GM18526 (cell line): ENCODE data around the gene AFP.

ENCODE experiments used
- POLR2A ChIP-seq: IDR thresholded peaks from 3 replicates; pipeline ENCODE4 v1.6.1; 2011; ENCODE audit not compliant: insufficient read length; ENCODE audit errors: extremely low read depth

AFP gene

DNA sequence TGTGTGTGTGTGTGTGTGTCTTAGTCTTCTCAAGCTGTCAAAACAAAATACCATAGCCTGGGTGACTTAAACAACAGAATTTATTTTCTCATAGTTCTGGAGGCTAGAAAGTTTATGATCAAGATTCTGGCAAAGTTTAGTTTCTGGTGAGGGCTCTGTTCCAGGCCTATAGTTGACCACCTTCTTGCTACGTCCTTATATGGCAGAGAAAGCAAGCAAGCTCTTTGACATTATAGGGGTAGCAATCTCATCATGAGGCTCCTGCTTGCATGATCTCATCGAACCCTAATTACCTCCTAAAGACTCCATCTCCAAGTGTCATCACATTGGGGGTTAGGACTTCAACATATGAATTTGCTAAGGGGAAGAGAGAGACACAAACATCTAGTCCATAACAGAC lies 6.9 kb upstream of the AFP start:
- no peak for TF ChIP-seq POLR2A

DNA sequence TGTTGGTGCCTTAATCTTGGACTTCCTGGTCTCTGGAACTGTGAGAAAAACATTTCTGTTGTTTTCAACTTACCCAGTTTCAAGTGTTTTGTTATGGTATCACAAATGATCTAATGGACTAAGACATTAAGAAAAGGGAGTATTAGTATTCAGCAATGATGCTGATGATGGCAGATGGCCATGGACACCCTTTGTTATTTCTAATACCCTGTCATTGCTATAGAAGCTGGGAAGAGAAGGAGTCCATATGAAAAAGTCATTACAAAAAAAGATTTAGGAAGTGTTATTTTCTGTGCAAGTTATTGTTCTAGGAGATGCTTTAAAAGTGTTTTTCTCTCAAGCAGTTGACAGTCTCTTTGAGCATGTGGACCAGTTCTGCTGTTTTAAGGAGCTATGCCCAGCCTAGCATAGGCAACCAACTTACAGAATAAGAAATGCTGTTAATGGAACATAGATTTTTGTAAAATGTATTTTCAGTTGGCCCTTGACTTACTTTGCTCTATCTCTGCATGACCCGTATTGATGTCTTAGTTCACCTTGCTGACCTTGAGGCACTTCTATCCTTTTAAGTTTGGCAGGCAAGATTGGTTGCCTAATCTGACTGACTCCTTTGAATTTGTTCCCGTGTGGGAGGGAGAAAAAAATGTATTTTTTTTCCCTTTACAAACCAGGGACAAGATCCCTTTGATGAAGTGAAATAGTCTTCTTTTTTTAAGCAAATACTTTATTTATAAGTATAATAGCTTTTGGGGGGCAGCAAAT lies 6.0 kb upstream of the AFP start:
- TF ChIP-seq POLR2A = no peak

DNA sequence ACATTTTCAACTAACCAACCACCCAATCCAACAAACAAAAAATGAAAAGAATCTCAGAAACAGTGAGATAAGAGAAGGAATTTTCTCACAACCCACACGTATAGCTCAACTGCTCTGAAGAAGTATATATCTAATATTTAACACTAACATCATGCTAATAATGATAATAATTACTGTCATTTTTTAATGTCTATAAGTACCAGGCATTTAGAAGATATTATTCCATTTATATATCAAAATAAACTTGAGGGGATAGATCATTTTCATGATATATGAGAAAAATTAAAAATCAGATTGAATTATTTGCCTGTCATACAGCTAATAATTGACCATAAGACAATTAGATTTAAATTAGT lies 4.2 kb upstream of the AFP start:
- no peak for TF ChIP-seq POLR2A

DNA sequence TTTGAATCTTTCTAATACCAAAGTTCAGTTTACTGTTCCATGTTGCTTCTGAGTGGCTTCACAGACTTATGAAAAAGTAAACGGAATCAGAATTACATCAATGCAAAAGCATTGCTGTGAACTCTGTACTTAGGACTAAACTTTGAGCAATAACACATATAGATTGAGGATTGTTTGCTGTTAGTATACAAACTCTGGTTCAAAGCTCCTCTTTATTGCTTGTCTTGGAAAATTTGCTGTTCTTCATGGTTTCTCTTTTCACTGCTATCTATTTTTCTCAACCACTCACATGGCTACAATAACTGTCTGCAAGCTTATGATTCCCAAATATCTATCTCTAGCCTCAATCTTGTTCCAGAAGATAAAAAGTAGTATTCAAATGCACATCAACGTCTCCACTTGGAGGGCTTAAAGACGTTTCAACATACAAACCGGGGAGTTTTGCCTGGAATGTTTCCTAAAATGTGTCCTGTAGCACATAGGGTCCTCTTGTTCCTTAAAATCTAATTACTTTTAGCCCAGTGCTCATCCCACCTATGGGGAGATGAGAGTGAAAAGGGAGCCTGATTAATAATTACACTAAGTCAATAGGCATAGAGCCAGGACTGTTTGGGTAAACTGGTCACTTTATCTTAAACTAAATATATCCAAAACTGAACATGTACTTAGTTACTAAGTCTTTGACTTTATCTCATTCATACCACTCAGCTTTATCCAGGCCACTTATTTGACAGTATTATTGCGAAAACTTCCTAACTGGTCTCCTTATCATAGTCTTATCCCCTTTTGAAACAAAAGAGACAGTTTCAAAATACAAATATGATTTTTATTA lies 3.6 kb upstream of the AFP start:
- no peak for TF ChIP-seq POLR2A

DNA sequence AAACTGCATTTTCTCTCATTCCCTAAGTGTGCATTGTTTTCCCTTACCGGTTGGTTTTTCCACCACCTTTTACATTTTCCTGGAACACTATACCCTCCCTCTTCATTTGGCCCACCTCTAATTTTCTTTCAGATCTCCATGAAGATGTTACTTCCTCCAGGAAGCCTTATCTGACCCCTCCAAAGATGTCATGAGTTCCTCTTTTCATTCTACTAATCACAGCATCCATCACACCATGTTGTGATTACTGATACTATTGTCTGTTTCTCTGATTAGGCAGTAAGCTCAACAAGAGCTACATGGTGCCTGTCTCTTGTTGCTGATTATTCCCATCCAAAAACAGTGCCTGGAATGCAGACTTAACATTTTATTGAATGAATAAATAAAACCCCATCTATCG lies 2.9 kb upstream of the AFP start:
- no peak for TF ChIP-seq POLR2A

DNA sequence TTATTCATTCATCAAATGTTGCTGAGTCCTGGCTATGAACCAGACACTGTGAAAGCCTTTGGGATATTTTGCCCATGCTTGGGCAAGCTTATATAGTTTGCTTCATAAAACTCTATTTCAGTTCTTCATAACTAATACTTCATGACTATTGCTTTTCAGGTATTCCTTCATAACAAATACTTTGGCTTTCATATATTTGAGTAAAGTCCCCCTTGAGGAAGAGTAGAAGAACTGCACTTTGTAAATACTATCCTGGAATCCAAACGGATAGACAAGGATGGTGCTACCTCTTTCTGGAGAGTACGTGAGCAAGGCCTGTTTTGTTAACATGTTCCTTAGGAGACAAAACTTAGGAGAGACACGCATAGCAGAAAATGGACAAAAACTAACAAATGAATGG lies 1.7 kb upstream of the AFP start:
- no peak for TF ChIP-seq POLR2A

DNA sequence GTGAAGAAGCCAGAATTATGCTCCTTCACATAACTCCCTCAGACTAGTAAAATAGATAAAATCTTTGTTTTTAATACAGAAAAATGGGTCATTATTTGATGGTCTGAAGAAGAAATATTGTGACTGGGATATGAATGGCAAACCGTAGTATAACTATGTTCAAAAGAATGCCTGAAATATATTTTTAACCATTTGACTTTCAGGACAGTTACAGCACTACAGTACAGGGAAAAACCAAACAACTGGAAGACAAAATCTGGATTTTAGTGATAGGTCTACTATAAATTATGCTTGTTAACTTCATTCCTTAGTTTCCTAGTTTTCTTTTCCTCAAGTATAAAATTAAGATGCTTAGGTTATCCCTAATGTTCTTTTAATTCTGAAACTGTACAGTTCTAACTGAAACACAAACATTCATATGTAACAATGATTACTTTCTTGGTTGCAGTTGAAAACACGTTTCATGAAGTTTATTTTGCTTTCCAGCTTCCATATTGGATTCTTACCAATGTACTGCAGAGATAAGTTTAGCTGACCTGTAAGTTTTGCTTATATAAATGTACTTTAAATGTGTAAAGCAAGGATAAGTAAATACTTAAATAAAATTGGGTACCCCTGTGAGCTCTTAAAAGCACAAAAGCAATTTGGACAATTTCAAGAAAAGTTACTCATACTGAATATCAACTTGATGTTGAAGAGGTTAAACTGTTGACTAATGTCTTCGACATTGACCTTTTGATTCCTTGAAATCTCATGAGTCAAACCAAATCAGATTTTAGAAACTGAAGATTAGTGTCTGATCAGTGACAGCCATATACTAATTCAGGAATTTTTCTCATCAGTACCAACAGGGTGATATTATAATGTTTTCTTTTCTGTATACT lies 895 bp downstream of the AFP start:
- TF ChIP-seq POLR2A = no peak

DNA sequence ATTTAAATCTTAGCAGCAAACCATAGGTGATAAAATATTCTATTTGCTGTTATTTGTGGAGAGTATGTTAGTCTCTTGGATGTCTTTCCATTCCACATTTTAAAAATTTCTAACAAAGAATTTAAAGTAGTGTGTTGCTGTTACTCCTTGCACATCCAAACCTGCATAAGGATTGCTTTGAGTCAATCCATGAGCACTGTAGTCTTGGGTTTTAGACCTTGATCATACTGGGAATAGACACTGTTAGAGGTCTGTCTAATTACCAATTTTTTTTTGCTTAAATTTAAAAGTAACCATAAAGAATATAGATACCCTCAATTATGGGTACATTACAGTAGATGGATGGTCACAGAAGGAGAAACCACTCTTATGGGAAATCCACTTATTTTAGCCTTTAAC lies 1.5 kb downstream of the AFP start:
- TF ChIP-seq POLR2A = no peak

DNA sequence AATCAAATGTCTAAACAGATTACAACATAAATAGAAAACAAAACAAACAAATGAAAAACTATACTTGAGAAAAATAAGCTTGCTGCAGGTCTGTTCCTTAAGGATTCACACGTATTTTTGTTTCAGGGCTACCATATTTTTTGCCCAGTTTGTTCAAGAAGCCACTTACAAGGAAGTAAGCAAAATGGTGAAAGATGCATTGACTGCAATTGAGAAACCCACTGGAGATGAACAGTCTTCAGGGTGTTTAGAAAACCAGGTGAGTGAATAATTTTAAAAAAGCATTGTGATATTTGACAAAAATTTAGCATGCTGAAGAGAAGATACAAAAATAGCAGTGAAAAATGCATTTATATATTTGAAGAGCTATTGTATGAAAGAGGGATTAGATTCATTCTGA lies 2.0 kb downstream of the AFP start:
- no peak for TF ChIP-seq POLR2A

DNA sequence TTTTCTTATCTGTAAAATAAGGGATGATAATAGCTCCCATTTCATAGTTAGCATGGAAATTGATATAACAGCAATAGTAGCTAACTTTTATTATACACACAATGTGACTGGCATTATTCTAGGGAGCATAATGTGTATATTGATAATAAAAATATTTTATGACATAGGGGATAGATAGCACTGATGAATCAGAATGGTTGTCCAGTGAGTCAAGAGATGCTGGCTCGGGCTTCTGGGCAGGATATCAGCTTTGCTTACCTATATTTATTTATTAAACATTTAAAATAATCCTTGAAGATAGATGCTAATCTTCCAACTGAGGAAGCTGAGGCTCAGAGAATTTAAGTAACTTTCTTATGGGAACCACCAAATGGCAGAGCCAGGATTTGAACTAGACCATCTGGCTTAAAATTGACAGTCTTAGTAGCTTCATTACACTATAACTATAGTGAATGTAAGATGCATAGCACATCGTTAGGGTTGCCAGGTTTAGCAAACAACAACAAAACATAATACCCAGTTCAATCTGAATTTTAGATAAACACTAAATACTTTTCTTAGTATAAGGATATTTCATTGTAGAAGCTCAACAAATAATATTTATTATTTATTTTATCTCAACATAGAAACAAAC lies 2.7 kb downstream of the AFP start:
- TF ChIP-seq POLR2A = no peak

DNA sequence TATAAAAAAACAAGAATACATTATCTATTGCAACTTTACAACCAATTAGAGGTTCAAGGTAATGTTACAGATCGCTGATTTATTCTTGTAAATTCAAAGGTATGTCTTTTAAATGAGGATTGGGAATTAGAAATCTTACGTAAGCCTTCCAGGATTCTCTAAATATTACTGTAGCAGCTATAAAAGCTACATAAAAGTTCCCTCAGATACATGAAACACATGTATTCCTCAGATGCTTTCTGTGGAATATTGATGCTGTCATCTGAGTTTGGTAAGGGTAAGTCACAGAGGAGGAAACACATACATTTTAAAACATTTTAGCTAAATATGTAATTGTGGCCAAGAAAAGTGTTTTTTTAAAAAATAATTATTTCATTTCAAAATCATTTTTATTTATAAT lies 3.4 kb downstream of the AFP start:
- no peak for TF ChIP-seq POLR2A

DNA sequence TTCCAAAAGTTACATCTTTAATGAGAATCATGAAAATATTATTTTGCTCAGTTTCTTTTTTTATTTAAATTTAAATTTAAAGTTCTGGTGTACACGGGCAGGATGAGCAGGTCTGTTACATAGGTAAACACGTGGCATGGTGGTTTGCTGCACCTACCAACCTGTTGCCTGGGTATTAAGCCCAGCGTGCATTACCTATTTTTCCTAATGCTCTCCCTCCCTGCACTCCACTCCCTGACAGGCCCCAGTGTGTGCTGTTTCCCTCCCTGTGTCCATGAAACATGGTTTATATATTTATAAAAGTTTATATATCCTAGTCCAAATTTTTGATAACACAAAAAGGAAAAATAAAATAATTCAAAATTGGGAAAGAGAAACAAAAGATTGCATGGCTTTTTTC lies 4.0 kb downstream of the AFP start:
- no peak for TF ChIP-seq POLR2A

DNA sequence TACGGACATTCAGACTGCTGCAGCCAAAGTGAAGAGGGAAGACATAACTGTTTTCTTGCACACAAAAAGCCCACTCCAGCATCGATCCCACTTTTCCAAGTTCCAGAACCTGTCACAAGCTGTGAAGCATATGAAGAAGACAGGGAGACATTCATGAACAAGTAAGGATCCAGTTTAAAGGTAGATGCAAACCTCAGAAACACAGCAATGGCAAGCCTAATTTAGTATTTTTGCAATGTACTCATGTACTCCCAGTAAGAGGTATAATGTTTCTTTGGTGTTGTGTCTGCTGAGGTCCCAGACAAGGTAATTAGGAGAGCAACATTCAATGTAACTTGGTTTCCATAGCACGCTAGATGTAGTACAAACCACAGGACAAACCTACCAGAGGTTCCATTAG lies 4.6 kb downstream of the AFP start:
- TF ChIP-seq POLR2A = no peak

DNA sequence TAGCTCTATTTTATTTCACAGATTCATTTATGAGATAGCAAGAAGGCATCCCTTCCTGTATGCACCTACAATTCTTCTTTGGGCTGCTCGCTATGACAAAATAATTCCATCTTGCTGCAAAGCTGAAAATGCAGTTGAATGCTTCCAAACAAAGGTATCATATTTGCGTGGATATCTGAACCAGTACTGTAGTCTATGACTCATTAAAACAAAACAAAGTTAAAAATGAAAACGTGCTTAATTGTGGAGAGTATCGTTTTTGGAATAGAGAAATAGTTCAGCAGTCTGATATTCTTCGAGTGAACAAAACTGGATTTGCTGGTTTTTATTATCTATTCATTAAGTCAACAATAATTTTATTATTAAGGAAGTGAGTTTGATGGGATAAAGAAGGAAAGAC lies 6.3 kb downstream of the AFP start:
- no peak for TF ChIP-seq POLR2A

DNA sequence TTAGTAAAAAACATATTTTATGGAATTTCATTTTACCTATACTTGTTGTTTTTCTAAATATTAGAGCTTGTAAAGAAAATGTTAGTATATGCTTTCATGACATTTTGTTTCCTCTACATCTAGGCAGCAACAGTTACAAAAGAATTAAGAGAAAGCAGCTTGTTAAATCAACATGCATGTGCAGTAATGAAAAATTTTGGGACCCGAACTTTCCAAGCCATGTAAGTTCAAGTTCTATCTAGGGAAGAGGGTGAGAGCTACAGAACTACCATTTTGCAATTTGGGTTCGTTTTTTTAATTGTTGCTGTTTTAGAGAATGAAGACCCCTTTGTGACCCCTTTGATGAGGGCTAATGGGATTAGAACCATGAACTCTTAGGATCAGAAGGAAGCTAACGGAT lies 7.2 kb downstream of the AFP start:
- no peak for TF ChIP-seq POLR2A
